Peyer's patch (tissue), 4 donors: ENCODE data around the gene UST.

Source experiments
- CTCF ChIP-seq, 6 experiments: fragments of 450-650 bp in 4 of 6; fragments of 200-600 bp in 2 of 6; sonication (generic) in 1 of 6; IDR thresholded peaks; one replicate each; pipeline ENCODE4 v1.5.1; 2017 to 2019; ENCODE audit warnings: antibody characterized with exemption in 6 of 6, mild to moderate bottlenecking in 3 of 6, moderate library complexity in 1 of 6
- POLR2A ChIP-seq, 2 donors: fragments of 450-650 bp; IDR thresholded peaks; one replicate each; pipeline ENCODE4 v1.5.1; 2017; ENCODE audit warnings: antibody characterized with exemption in 2 of 2, mild to moderate bottlenecking in 2 of 2, moderate library complexity in 2 of 2

GRCh38 chr6:148997865-148998264, 251.0 kb downstream of the UST start:
- TF ChIP-seq CTCF (IDR thresholded peaks at IDR 0.05) (no peak), POLR2A (IDR thresholded peaks at IDR 0.05) (no peak)
